Measurements from ENCODE around the gene SRRM4.

SRRM4 gene

GRCh38 chr12:119171691-119172425 is 190.5 kb downstream of the SRRM4 start:
- DNase-seq = no peak

DNA sequence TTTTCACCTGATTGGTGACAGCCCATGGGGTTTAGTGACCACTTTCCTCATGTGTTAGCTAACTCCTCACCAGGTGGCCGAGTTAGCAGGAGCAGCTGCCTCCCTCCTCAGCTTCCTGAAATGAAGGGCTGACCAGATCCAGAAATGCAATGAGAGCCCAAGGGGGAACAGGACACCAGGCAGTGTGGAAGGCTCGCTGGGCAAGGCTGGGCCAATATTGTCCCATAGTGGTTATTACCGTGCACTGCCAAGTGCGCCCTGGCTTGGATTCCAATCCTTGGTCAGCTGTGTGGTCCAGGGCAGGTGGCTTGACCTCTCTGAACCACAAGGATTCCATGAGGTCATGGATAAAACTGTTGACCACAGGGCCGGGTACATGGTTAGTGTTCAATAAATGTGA is 193.7 kb downstream of the SRRM4 start:
- no peak for DNase-seq

DNA sequence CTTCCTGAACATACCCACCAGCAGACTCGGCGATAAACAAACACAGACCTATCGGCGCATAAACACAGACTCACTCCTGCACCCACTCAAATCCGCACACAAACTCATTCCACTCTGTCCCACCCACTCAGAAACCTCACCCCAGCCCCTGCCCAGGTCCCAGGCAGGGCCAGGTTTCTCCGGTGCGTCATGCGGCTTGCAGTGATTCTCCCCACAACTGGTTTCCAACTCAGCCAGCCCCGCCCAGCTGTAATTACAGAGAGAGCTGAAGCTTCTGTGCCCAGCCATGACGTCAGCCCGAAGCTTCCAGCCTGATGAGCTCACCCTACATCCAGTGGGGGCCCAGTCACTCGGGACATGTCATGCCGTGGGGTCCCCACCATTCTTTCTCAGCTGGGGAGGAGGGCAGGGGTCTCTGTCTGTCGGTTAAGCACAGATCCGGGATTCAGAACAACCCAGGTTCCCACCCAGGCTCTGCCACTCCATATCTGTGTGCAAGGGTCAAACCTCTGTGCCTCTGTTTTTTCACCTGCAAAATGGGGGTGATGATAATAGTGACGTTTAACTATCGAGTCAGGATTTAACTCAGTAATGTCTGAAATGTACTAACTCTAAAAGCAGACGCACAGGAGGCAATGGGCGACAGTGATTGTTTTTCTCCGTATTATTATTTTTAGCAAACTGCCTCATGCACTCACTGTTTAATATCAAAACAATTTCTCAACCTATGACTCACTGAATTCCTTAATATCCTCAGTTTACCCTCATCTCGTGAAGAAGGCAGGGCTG is 195.1 kb downstream of the SRRM4 start:
- peak; percentile 7 for DNase-seq

DNA sequence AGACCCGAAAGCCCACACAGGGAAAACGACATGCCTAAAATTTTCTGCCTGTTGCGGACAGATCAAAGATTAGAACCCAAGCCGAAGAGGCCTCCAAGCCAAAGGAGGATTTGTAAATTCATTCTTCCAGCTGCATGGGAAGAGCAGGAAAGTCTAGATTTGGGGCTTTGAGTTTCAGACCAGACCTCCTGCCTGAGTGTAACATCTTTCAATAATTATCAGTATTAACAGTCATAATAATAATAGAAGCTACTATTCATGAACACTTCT is 195.7 kb downstream of the SRRM4 start:
- no peak for DNase-seq

DNA sequence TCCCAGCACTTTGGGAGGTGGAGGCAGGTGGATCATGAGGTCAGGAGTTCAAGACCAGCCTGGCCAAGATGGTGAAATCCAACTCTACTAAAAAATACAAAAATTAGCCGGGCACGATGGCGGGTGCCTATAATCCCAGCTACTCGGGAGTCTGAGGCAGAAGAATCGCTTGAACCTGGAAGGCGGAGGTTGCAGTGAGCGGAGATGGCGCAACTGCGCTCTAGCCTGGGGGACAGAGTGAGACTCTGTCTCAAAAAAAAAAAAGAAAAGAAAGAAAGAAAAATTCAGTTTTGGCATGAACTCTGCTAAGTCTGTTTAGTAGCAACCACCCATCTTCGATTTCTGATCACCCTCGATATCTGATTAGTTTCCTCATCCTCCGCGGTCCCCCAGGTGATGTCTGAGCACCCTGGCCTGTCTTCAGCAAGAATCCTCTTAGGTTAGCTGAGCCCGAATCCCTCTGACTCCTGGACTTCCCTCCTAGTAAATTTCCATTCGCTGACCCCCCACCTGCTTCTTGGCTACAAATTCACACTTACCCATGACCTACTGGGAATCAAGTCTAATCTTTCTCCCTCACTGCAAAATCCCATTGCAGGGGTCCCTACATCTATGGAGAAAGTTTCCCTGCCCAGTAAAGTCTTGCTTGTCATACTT is 196.5 kb downstream of the SRRM4 start:
- no peak for DNase-seq

DNA sequence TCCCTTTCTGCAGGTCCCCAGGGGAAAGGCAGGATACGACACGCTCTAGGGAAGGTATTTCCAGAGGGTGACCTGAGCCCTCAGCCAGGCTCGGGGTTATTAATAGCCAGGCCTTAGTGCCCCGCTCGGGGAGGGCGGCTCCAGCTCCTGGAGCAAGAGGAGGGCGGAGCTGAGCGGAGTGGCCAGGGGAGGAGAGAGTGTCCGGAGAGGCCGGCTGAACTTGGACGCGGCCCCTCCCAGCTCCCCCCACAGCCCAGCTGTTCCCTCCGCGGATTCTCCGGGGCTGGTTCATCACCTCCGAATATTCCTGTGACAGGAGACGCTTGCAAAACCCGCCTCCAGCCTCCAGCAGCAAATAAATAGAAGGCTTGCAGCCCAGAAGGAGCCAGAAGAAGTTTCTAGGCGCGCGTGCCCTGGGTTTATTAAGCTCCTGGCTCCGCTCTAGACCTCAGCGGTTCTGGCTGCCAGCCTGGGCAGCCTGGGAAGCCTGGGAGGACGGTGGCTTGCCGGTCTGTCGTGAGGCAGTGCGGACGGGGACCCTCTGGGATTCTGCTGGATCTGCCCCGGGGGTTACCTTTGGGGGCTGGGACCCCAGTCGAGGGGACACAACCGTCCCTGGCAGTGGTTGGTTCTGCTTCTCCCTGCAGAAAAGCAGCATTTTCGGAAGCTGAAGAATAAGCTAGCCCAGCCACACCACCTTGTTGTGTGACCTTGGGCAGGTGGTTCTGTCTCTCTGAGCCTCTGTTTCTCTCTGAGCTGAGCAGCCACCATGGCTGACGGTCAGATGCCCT is 197.4 kb downstream of the SRRM4 start, which contains the start of gene HSPB8:
TSS of gene HSPB8 (plus strand) at position 388 of the 791 bp plus-strand sequence. CDS start at position 770, 382 bp downstream.
- no peak for DNase-seq

DNA sequence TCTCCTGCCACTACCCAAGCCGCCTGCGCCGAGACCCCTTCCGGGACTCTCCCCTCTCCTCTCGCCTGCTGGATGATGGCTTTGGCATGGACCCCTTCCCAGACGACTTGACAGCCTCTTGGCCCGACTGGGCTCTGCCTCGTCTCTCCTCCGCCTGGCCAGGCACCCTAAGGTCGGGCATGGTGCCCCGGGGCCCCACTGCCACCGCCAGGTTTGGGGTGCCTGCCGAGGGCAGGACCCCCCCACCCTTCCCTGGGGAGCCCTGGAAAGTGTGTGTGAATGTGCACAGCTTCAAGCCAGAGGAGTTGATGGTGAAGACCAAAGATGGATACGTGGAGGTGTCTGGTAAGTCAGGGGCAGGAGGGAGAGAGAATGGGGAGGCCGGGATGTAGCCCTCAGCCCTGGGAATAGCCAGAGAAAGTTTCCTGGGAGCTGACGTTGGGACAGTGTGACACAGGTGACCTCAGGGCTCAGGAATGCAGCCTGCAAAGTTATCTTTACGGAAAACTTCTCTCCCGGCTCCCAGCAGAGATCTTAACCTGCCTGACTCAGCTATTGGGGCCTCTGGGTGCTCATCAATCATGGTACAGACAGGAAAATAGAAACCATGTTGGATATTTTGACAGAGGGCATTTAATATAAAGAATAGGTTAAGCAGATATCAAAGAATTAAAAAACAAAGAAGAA is 198.1 kb downstream of the SRRM4 start:
- no peak for DNase-seq

GRCh38 chr12:119180380-119181040 is 199.2 kb downstream of the SRRM4 start:
- DNase-seq = no peak

DNA sequence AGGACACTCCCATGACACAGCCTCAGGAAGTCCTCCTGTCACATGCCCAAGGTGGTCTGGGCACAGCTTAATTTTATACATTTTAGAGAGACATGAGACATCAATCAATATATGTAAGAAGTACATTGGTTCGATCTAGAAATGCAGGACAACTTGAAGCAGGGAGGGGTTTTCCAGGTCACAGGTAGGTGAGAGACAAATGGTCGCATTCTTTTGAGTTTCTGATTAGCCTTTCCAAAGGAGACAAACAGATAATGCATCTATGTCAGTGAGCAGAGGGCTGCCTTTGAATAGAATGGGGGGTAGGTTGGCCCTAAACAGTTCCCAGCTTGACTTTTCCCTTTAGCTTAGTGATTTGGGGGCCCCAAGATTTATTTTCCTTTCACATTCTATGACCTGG is 199.9 kb downstream of the SRRM4 start:
- no peak for DNase-seq

DNA sequence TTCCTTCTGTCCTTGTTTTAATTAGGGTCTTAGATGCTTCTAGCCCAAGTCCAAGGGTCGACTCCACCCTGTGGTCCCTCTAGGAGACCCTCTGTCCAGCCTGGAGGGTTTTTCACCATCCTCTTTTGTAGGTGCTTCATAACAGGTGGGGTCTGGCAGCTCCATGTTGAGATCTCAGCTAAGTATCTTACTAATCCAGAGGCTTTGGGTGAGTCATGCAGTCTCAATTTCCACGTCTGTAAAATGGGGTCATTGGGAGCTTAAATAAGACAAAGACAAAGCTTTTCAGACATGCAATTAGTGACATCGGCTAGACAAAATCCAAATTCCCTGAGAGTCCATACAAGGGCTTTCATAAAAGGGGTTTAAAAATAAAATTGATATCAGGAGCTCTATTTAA is 200.6 kb downstream of the SRRM4 start:
- DNase-seq = no peak

DNA sequence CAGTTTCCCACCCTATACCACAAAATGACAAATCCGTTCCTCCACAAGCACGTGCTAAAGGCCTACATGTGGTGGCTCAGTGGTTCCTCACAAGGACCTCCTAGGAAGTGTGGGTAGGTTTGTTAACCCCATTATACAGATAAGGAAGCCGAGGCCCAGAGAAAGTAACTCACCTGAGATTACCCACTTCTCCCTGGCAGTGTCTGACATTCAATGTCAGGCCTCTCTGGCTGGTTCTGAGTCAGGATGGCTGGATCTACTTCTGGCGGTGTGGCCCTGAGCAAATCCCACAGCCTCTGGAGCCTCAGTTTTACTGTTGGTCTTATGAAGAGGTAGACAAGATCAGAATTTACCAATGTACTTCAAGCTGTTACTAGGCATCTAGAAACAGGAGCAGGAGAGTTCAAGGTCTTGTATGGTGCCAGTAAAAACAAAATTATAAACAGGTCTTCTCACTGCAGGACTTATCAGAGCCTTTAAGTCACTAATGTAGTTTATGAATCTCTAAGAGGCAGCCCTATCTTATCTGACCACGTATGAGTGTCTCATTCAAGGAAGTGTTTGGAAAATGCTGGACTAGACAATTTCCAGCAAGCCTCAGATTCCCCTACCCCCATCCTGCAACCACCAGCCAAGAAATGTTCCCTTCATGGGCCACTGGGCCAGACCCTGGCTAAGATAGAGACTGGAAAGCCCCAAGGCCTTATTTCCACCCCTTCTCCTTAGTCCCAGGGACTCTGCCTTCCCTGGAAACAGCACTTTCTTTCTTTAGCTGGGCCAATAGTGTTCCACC is 201.6 kb downstream of the SRRM4 start:
- DNase-seq = peak; percentile 2

DNA sequence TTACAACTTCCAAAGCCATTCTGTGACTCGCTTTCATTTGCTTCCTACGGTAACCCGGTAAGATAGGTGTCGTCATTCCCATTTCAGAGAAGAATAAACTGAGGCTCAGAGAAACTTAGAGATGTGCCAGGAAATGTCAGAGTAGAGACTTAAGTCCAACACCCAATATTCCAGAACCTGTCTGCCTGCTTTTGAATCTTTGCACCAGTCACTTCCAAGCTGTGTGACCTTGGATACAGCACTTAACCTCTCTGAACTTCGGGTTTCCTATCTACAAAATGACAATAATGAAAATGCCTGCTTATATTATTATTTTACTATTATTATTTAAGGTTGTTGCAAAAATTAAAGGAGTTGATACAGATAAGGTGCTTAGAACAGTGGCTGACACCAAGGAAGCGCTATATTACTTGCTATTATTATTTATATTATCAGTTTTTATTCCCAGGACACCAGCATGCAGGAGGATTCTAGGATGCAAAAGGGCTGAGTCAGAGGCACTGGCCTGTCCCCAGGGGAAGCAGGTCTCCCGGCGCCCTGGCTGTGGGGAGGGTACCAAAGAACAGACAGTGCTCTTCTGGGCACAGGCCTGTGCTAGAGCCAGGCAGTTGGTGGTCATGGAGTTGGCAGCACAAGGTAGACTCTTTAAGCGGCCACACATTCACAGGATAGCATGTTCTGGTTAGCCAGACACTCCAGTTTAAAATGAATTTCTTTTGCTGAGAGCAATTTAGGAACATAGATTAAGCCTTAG is 202.8 kb downstream of the SRRM4 start:
- no peak for DNase-seq

- DNase-seq = no peak
These were observed 213.9 kb downstream of the SRRM4 start for GRCh38 chr12:119195256-119195655.

DNA sequence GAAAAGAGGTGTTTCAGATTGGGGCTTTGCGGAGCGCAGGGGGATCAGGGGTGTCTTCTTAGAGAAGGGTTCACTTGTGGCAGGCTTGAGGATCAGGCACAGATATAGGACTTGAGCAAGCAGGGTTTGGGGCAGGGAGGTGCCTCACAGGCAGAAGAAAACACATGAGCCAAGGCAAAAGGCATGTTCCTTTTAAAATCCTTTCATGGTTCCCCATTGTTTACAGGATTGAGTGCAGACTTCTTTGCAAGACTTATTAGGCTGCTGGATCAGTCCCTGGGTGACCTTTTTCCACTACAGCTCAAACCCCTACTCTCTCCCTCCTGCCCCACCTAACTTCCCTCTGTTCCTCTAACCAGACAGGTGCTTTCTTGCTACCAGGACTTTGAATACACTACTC is 217.1 kb downstream of the SRRM4 start:
- DNase-seq = no peak

- no peak for DNase-seq
These were observed 219.3 kb downstream of the SRRM4 start for GRCh38 chr12:119200601-119201000.

DNA sequence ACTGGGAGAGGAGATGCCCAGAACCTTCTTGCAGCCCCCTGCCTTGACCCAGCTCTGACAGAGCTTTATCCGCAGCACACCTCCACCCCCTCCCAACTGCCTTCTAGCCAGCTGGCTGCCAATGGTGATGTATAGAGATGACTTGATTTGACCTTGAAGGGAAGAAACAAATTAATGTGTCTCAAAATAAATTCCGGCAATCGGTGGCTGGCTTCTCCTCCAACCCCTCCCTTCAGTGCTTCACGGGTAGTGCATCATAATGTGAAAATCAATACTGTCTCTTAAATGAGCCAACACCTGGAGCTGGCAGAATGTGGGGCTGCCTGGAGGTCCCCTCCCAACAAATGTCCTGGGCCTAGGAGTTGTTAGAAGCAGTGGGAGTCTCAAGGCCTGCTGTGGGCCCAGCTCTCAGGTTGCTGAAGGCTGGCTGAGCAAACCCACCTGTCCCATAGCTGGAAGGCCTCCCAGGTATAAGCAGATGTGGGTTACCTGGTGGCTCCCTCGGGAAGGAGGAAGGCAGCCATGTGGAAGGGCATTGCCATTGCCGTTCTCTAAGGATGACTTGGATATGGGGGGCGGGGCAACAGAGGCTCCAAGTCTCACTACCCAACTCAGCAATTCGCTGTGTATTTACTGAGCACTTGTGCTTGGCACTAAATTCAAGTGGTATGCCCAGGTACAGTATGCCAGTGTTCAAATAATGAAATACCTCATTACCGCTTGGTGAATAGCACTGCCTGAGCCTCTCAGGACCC is 220.6 kb downstream of the SRRM4 start:
- no peak for DNase-seq

GRCh38 chr12:119202544-119202943 is 221.2 kb downstream of the SRRM4 start:
- DNase-seq = no peak

DNA sequence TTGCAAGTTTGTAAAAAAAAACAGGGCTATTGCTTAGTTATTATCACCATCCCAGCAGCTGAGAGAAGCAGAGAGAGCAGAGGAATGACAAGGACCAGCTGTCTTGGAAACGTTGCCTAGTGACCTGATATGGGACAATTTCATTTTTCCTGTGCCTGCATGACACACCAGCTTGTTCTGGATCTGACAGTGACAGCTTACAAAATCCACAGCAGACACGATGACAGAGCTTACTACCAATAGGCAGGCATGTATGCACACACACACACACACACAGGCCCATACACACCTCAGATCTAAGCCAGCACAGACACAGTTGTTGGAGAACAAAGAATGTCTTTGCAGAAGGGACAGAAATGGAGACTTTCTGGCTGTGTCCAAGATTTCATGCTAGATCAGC is 222.8 kb downstream of the SRRM4 start:
- DNase-seq = no peak

GRCh38 chr12:119204671-119205285 is 223.4 kb downstream of the SRRM4 start:
- no peak for DNase-seq
